ENCODE measurements around the gene IDH3G.
A peak's percentile ranks its signal among the peaks of the same experiment; 100 is the strongest.
"Not testable (repeated sequence)": the region's sequence is repeated elsewhere in the genome, so short reads cannot be mapped to it uniquely, and the experiment has no call there.

Gene IDH3G

GRCh38 chrX:153794018-153794896 lies at the start of gene IDH3G, which contains the start of gene SSR4:
TSS of gene IDH3G (minus strand) at chrX:153794375. CDS start at chrX:153794326, 49 bp downstream.
TSS of gene SSR4 (plus strand) at chrX:153794668. CDS start at chrX:153794688, 20 bp downstream.
- DNase-seq (ENCODE audit: low read depth in 2 of 2): peak; percentile 82 to 86

- no peak for DNase-seq (ENCODE audit: low read depth in 2 of 2)
Measured at GRCh38 chrX:153836921-153837320, 42.7 kb upstream of the IDH3G start.

- DNase-seq (ENCODE audit: low read depth in 2 of 2): no peak
Measured at GRCh38 chrX:153832728-153833127, 38.6 kb upstream of the IDH3G start.

GRCh38 chrX:153831429-153832150 lies 37.4 kb upstream of the IDH3G start:
- no peak for DNase-seq (ENCODE audit: low read depth in 2 of 2)

GRCh38 chrX:153830640-153831428 lies 36.7 kb upstream of the IDH3G start:
- DNase-seq (ENCODE audit: low read depth in 2 of 2): no peak

GRCh38 chrX:153829799-153830639 lies 35.8 kb upstream of the IDH3G start, which contains the start of gene PDZD4:
TSS of gene PDZD4 (minus strand) at chrX:153830544. CDS start at chrX:153830298, 246 bp downstream.
- no peak for DNase-seq (ENCODE audit: low read depth in 2 of 2)

- no peak for DNase-seq (ENCODE audit: low read depth in 2 of 2)
Measured at GRCh38 chrX:153829549-153829798, 35.3 kb upstream of the IDH3G start.

GRCh38 chrX:153828723-153829548 lies 34.8 kb upstream of the IDH3G start:
- DNase-seq (ENCODE audit: low read depth in 2 of 2): no peak

- DNase-seq (ENCODE audit: low read depth in 2 of 2): no peak
Measured at GRCh38 chrX:153828308-153828707, 34.1 kb upstream of the IDH3G start.

GRCh38 chrX:153827903-153828302 lies 33.7 kb upstream of the IDH3G start:
- no peak for DNase-seq (ENCODE audit: low read depth in 2 of 2)

GRCh38 chrX:153827016-153827415 lies 32.8 kb upstream of the IDH3G start:
- DNase-seq (ENCODE audit: low read depth in 2 of 2): no peak

GRCh38 chrX:153825042-153825441 lies 30.9 kb upstream of the IDH3G start:
- no peak for DNase-seq (ENCODE audit: low read depth in 2 of 2)

GRCh38 chrX:153824348-153824747 lies 30.2 kb upstream of the IDH3G start:
- no peak for DNase-seq (ENCODE audit: low read depth in 2 of 2)

GRCh38 chrX:153821066-153821465 lies 26.9 kb upstream of the IDH3G start:
- DNase-seq (ENCODE audit: low read depth in 2 of 2): no peak

GRCh38 chrX:153820601-153821000 lies 26.4 kb upstream of the IDH3G start:
- no peak for DNase-seq (ENCODE audit: low read depth in 2 of 2)

- DNase-seq (ENCODE audit: low read depth in 2 of 2): no peak
Measured at GRCh38 chrX:153819384-153820040, 25.3 kb upstream of the IDH3G start.

GRCh38 chrX:153818571-153819383 lies 24.6 kb upstream of the IDH3G start:
- peak in 1 of 2 donors; percentile 30 for DNase-seq (ENCODE audit: low read depth in 2 of 2)

- not testable (repeated sequence) for DNase-seq (ENCODE audit: low read depth in 2 of 2)
Measured at GRCh38 chrX:153818064-153818463, 23.9 kb upstream of the IDH3G start.

Data from stimulated activated CD4-positive, alpha-beta T cell treated with anti-CD3 and anti-CD28 coated beads, Interleukin-4, amount 100 ng/mL, for 48 hours (primary cell).